HTR-8/SVneo (cell line): ENCODE measurements around the gene PYGB.

Source experiments
- DNase-seq: peaks from one replicate; pipeline ENCODE4 v3.0.0; 2011; ENCODE audit warnings: low spot score, mixed read lengths; ENCODE audit not compliant: insufficient read length
- FAIRE-seq: peaks from 2 replicates; lab custom pipeline; 2011; peaks lifted over from hg19 to GRCh38; lab: Jason Lieb, UNC

The PYGB gene

GRCh38 chr20:25247956-25248785 lies at the start of gene PYGB:
TSS of gene PYGB (plus strand) at chr20:25248085. CDS start at chr20:25248179, 94 bp downstream.
- peak; percentile 87 for DNase-seq
- FAIRE-seq, result peak; percentile 80

GRCh38 chr20:25198663-25199383 lies 49.1 kb upstream of the PYGB start:
- FAIRE-seq, result no peak
- DNase-seq, result no peak

GRCh38 chr20:25199473-25200260 lies 48.2 kb upstream of the PYGB start:
- no peak for FAIRE-seq
- DNase-seq, result no peak

- no peak for FAIRE-seq
- no peak for DNase-seq
Measured at GRCh38 chr20:25203089-25203488, 44.8 kb upstream of the PYGB start.

GRCh38 chr20:25203871-25204320 lies 44.0 kb upstream of the PYGB start:
- no peak for FAIRE-seq
- DNase-seq, result no peak

GRCh38 chr20:25204550-25205276 lies 43.2 kb upstream of the PYGB start:
- FAIRE-seq (no peak), DNase-seq (no peak)

- no peak for DNase-seq
- no peak for FAIRE-seq
Measured at GRCh38 chr20:25205277-25206062, 42.4 kb upstream of the PYGB start.

GRCh38 chr20:25206063-25206403 lies 41.9 kb upstream of the PYGB start:
- FAIRE-seq, result no peak

GRCh38 chr20:25206548-25206947 lies 41.3 kb upstream of the PYGB start:
- DNase-seq, result no peak
- FAIRE-seq, result no peak

More at GRCh38 chr20:25206063-25206403, 41.9 kb upstream of the PYGB start:
- no peak for DNase-seq

- DNase-seq (no peak), FAIRE-seq (no peak)
Measured at GRCh38 chr20:25207149-25207959, 40.5 kb upstream of the PYGB start.

GRCh38 chr20:25207960-25208534 lies 39.8 kb upstream of the PYGB start:
- FAIRE-seq (no peak), DNase-seq (no peak)

- DNase-seq (no peak), FAIRE-seq (no peak)
Measured at GRCh38 chr20:25209400-25209799, 38.5 kb upstream of the PYGB start.

GRCh38 chr20:25209911-25210310 lies 38.0 kb upstream of the PYGB start:
- FAIRE-seq, result no peak
- DNase-seq, result no peak

- DNase-seq (no peak), FAIRE-seq (no peak)
Measured at GRCh38 chr20:25211273-25211672, 36.6 kb upstream of the PYGB start.

- FAIRE-seq (no peak), DNase-seq (no peak)
Measured at GRCh38 chr20:25212242-25212641, 35.6 kb upstream of the PYGB start.

GRCh38 chr20:25213566-25214425 lies 34.1 kb upstream of the PYGB start:
- FAIRE-seq, result no peak
- no peak for DNase-seq

GRCh38 chr20:25214426-25214790 lies 33.5 kb upstream of the PYGB start:
- no peak for DNase-seq
- FAIRE-seq, result no peak
